ENCODE measurements around the gene PCCA. TPM values are rescaled to one million over a fixed set of nuclear protein-coding genes. Genes with fewer than 3 reads are reported as not detected.
"Not testable (repeated sequence)": the region's sequence is repeated elsewhere in the genome, so short reads cannot be mapped to it uniquely, and the experiment has no call there.

PCCA gene
- total and polyA plus RNA-seq, 4 experiments from 2014 or later = 4.4 to 9.7 (median 7.4) TPM

GRCh38 chr13:100223966-100224530, 135.2 kb downstream of the PCCA start:
- H3K27ac ChIP-seq (ENCODE audit: low read depth, low read length); H3K36me3 ChIP-seq (ENCODE audit: insufficient read depth, low read length); H3K4me3 Mint-ChIP-seq; H3K4me1 ChIP-seq (ENCODE audit: insufficient read depth, low read length); H3K27ac Mint-ChIP-seq; H3K4me3 ChIP-seq (ENCODE audit: low read length in 2 of 2); DNase-seq; H3K27me3 ChIP-seq (ENCODE audit: insufficient read depth, low read length); POLR2A ChIA-PET (ENCODE audit: partially characterized antibody); intact Hi-C loops (cut with micrococcal nuclease); H3K9me3 Mint-ChIP-seq; H3K27me3 Mint-ChIP-seq; H3K9me3 ChIP-seq (ENCODE audit: control insufficient read depth in 1 of 2, low read length in 2 of 2); H3K4me1 Mint-ChIP-seq: not testable (repeated sequence)
- CTCF ChIA-PET (ENCODE audit: partially characterized antibody) = interaction anchor here (0.9 to 2.6 kb wide), 4 partner anchors 9 to 568 kb away, joined by 3 to 12 read pairs (median 3); no protein-coding TSS in a partner anchor
- peaks cover 0 to 26% of the 10 kb centered on the region in 2 donors for H3K36me3 Mint-ChIP-seq

- CTCF ChIA-PET (ENCODE audit: partially characterized antibody) = interaction anchor here (0.9 to 6.7 kb wide), 2 partner anchors 315 to 573 kb away, joined by 3 to 65 read pairs; no protein-coding TSS in a partner anchor
- Histone ChIP-seq H3K27me3 (ENCODE audit: insufficient read depth, low read length) (no peaks in the 10 kb centered on the region), H3K4me3 (ENCODE audit: low read length in 2 of 2) (no peak overlapping the region), H3K36me3 (ENCODE audit: insufficient read depth, low read length) (no peaks in the 10 kb centered on the region), H3K27ac (ENCODE audit: low read depth, low read length) (no peak overlapping the region), H3K4me1 (ENCODE audit: insufficient read depth, low read length) (no peaks in the 10 kb centered on the region), H3K9me3 (ENCODE audit: control insufficient read depth in 1 of 2, low read length in 2 of 2) (no peaks in the 10 kb centered on the region)
- no peaks in the 10 kb centered on the region for H3K4me1 Mint-ChIP-seq
- POLR2A ChIA-PET (ENCODE audit: partially characterized antibody) = no interaction called here
- intact Hi-C loops (cut with micrococcal nuclease) = no loop called here
- H3K36me3 Mint-ChIP-seq = peaks cover 0 to 6% of the 10 kb centered on the region in 2 donors
- no peak overlapping the region for H3K27ac Mint-ChIP-seq
- H3K4me3 Mint-ChIP-seq = no peak overlapping the region
- DNase-seq = no peak
- H3K27me3 Mint-ChIP-seq = no peaks in the 10 kb centered on the region
- H3K9me3 Mint-ChIP-seq = no peaks in the 10 kb centered on the region
Observed at GRCh38 chr13:100229603-100230002, 140.7 kb downstream of the PCCA start.

GRCh38 chr13:100230769-100231149, 141.9 kb downstream of the PCCA start:
- no peak overlapping the region for H3K27ac ChIP-seq (ENCODE audit: low read depth, low read length)
- H3K9me3 Mint-ChIP-seq = no peaks in the 10 kb centered on the region
- H3K4me3 Mint-ChIP-seq = no peak overlapping the region
- peaks cover 6% of the 10 kb centered on the region for H3K4me1 ChIP-seq (ENCODE audit: insufficient read depth, low read length)
- CTCF ChIA-PET (ENCODE audit: partially characterized antibody) = interaction anchor here (0.7 to 6.7 kb wide), 4 partner anchors 313 to 574 kb away, joined by 3 to 125 read pairs (median 34); no protein-coding TSS in a partner anchor
- no peaks in the 10 kb centered on the region for H3K36me3 ChIP-seq (ENCODE audit: insufficient read depth, low read length)
- no peak for DNase-seq
- no peak overlapping the region for H3K27ac Mint-ChIP-seq
- H3K4me1 Mint-ChIP-seq = peaks cover 4 to 5% (median 4%) of the 10 kb centered on the region in 4 donors
- no peaks in the 10 kb centered on the region for H3K9me3 ChIP-seq (ENCODE audit: control insufficient read depth in 1 of 2, low read length in 2 of 2)
- intact Hi-C loops (cut with micrococcal nuclease) = no loop called here
- H3K36me3 Mint-ChIP-seq = no peaks in the 10 kb centered on the region
- H3K27me3 ChIP-seq (ENCODE audit: insufficient read depth, low read length) = no peaks in the 10 kb centered on the region
- no peak overlapping the region for H3K4me3 ChIP-seq (ENCODE audit: low read length in 2 of 2)
- POLR2A ChIA-PET (ENCODE audit: partially characterized antibody) = interaction anchor here (1.6 kb wide), 1 partner anchor 574 kb away, joined by 4 read pairs; no protein-coding TSS in a partner anchor
- no peaks in the 10 kb centered on the region for H3K27me3 Mint-ChIP-seq

GRCh38 chr13:100231176-100231575, 142.3 kb downstream of the PCCA start:
- Histone ChIP-seq H3K4me3 (ENCODE audit: low read length in 2 of 2) (no peak overlapping the region), H3K4me1 (ENCODE audit: insufficient read depth, low read length) (peaks cover 6% of the 10 kb centered on the region), H3K27ac (ENCODE audit: low read depth, low read length) (no peak overlapping the region), H3K36me3 (ENCODE audit: insufficient read depth, low read length) (no peaks in the 10 kb centered on the region), H3K9me3 (ENCODE audit: control insufficient read depth in 1 of 2, low read length in 2 of 2) (no peaks in the 10 kb centered on the region), H3K27me3 (ENCODE audit: insufficient read depth, low read length) (no peaks in the 10 kb centered on the region)
- ChIA-PET CTCF (ENCODE audit: partially characterized antibody) (interaction anchor here (1.1 to 6.7 kb wide), 3 partner anchors 313 to 575 kb away, joined by 3 to 125 read pairs (median 65); no protein-coding TSS in a partner anchor), POLR2A (ENCODE audit: partially characterized antibody) (interaction anchor here (1.6 kb wide), 1 partner anchor 575 kb away, joined by 4 read pairs; no protein-coding TSS in a partner anchor)
- H3K4me1 Mint-ChIP-seq = peaks cover 4 to 5% (median 4%) of the 10 kb centered on the region in 4 donors
- intact Hi-C loops (cut with micrococcal nuclease) = no loop called here
- H3K9me3 Mint-ChIP-seq = no peaks in the 10 kb centered on the region
- H3K36me3 Mint-ChIP-seq = peaks cover 0 to 2% of the 10 kb centered on the region in 2 donors
- H3K27ac Mint-ChIP-seq = no peak overlapping the region
- H3K27me3 Mint-ChIP-seq = no peaks in the 10 kb centered on the region
- DNase-seq = no peak
- H3K4me3 Mint-ChIP-seq = no peak overlapping the region

- POLR2A ChIA-PET (ENCODE audit: partially characterized antibody) = interaction anchor here (0.6 to 4.6 kb wide), 2 partner anchors 320 to 576 kb away, joined by 3 to 29 read pairs; no protein-coding TSS in a partner anchor
- Mint-ChIP-seq H3K4me3 (no peak overlapping the region), H3K9me3 (no peaks in the 10 kb centered on the region)
Observed at GRCh38 chr13:100234006-100234405, 145.1 kb downstream of the PCCA start.

GRCh38 chr13:100234524-100235136, 145.7 kb downstream of the PCCA start:
- no peak overlapping the region for H3K4me3 Mint-ChIP-seq
- CTCF ChIA-PET (ENCODE audit: partially characterized antibody) = interaction anchor here (1.0 to 6.7 kb wide), 12 partner anchors 9 to 706 kb away, joined by 3 to 125 read pairs (median 8); partner anchors contain the start of gene PCCA
- no peaks in the 10 kb centered on the region for H3K9me3 Mint-ChIP-seq
- peaks cover 6% of the 10 kb centered on the region for H3K4me1 ChIP-seq (ENCODE audit: insufficient read depth, low read length)
- H3K36me3 ChIP-seq (ENCODE audit: insufficient read depth, low read length) = no peaks in the 10 kb centered on the region
- H3K4me1 Mint-ChIP-seq = peaks cover 4 to 5% (median 4%) of the 10 kb centered on the region in 4 donors
- intact Hi-C loops (cut with micrococcal nuclease) = loop anchor here (1.0 kb wide), 4 partner anchors 280 to 706 kb away; no protein-coding TSS in a partner anchor
- no peak overlapping the region for H3K27ac Mint-ChIP-seq
- DNase-seq = no peak
- no peaks in the 10 kb centered on the region for H3K9me3 ChIP-seq (ENCODE audit: control insufficient read depth in 1 of 2, low read length in 2 of 2)
- H3K4me3 ChIP-seq (ENCODE audit: low read length in 2 of 2) = no peak overlapping the region
- H3K27me3 ChIP-seq (ENCODE audit: insufficient read depth, low read length) = no peaks in the 10 kb centered on the region
- H3K36me3 Mint-ChIP-seq = peaks cover 1 to 3% of the 10 kb centered on the region in 2 donors
- H3K27ac ChIP-seq (ENCODE audit: low read depth, low read length) = no peak overlapping the region
- peaks cover 0 to 1% of the 10 kb centered on the region in 2 donors for H3K27me3 Mint-ChIP-seq
- POLR2A ChIA-PET (ENCODE audit: partially characterized antibody) = interaction anchor here (0.6 to 4.6 kb wide), 2 partner anchors 320 to 577 kb away, joined by 3 to 29 read pairs; no protein-coding TSS in a partner anchor

More at GRCh38 chr13:100234006-100234405, 145.1 kb downstream of the PCCA start:
- Mint-ChIP-seq H3K27me3 (peaks cover 0 to 1% of the 10 kb centered on the region in 2 donors), H3K27ac (no peak overlapping the region), H3K36me3 (peaks cover 1 to 2% of the 10 kb centered on the region in 2 donors), H3K4me1 (peaks cover 4 to 5% (median 4%) of the 10 kb centered on the region in 4 donors)
- DNase-seq = no peak
- peaks cover 6% of the 10 kb centered on the region for H3K4me1 ChIP-seq (ENCODE audit: insufficient read depth, low read length)
- no peaks in the 10 kb centered on the region for H3K27me3 ChIP-seq (ENCODE audit: insufficient read depth, low read length)
- H3K9me3 ChIP-seq (ENCODE audit: control insufficient read depth in 1 of 2, low read length in 2 of 2) = no peaks in the 10 kb centered on the region
- CTCF ChIA-PET (ENCODE audit: partially characterized antibody) = interaction anchor here (0.7 to 6.7 kb wide), 10 partner anchors 9 to 705 kb away, joined by 3 to 125 read pairs (median 6); partner anchors contain the start of gene PCCA
- no peak overlapping the region for H3K27ac ChIP-seq (ENCODE audit: low read depth, low read length)
- H3K36me3 ChIP-seq (ENCODE audit: insufficient read depth, low read length) = no peaks in the 10 kb centered on the region
- intact Hi-C loops (cut with micrococcal nuclease) = no loop called here
- H3K4me3 ChIP-seq (ENCODE audit: low read length in 2 of 2) = no peak overlapping the region
